ENCODE measurements around the gene MATR3.

GRCh38 chr5:139363937-139364336 lies 70.4 kb downstream of the MATR3 start:
- TF ChIP-seq, protein P1, sequence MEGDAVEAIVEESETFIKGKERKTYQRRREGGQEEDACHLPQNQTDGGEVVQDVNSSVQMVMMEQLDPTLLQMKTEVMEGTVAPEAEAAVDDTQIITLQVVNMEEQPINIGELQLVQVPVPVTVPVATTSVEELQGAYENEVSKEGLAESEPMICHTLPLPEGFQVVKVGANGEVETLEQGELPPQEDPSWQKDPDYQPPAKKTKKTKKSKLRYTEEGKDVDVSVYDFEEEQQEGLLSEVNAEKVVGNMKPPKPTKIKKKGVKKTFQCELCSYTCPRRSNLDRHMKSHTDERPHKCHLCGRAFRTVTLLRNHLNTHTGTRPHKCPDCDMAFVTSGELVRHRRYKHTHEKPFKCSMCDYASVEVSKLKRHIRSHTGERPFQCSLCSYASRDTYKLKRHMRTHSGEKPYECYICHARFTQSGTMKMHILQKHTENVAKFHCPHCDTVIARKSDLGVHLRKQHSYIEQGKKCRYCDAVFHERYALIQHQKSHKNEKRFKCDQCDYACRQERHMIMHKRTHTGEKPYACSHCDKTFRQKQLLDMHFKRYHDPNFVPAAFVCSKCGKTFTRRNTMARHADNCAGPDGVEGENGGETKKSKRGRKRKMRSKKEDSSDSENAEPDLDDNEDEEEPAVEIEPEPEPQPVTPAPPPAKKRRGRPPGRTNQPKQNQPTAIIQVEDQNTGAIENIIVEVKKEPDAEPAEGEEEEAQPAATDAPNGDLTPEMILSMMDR (IDR thresholded peaks at IDR 0.05) = no peak
- no peak for TF ChIP-seq POLR2A (IDR thresholded peaks at IDR 0.05; ENCODE audit: low read depth)
- TF ChIP-seq POLR2AphosphoS5 (IDR thresholded peaks at IDR 0.05) = no peak

Measured in esophagus muscularis mucosa (tissue), 3 donors.